GM12875 (cell line): ENCODE measurements around the gene KDM5C.

Experiments
- H3K4me3 ChIP-seq: one replicate; pipeline ENCODE4 v1.5.1; 2011; ENCODE audit warnings: low read depth, low read length, control low read depth
- TF ChIP-seq, protein P1 (sequence below): IDR thresholded peaks from 2 replicates; pipeline ENCODE4 v1.5.1; 2011; ENCODE audit warnings: low read depth, mild to moderate bottlenecking, control low read depth, inconsistent platforms, low read length, moderate library complexity, borderline replicate concordance; ENCODE audit not compliant: insufficient read depth

The KDM5C gene

DNA sequence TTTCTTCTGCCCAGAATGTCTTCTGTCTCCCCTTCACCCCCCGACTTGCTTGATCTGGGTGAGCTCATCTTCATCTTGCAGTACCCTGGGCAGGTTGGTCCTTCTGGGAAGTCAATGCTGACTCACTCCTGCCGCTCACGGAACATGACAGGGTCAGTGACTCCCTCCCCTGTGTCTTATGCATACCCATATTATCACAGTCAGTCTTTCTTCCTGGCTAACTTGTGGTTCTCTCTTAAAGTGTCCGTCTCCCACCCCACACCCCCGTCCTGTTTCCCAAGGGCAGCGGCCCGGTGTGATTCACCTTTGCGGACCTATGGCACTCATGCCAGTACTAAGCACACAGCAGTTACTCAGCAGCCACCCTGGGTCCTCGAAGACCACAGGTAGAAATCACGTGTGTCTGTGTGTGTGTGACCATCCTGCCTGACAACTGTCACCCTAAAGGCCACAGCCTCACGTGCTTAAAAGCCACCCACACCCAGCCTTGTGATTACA lies 38.6 kb upstream of the KDM5C start:
- TF ChIP-seq, protein P1, sequence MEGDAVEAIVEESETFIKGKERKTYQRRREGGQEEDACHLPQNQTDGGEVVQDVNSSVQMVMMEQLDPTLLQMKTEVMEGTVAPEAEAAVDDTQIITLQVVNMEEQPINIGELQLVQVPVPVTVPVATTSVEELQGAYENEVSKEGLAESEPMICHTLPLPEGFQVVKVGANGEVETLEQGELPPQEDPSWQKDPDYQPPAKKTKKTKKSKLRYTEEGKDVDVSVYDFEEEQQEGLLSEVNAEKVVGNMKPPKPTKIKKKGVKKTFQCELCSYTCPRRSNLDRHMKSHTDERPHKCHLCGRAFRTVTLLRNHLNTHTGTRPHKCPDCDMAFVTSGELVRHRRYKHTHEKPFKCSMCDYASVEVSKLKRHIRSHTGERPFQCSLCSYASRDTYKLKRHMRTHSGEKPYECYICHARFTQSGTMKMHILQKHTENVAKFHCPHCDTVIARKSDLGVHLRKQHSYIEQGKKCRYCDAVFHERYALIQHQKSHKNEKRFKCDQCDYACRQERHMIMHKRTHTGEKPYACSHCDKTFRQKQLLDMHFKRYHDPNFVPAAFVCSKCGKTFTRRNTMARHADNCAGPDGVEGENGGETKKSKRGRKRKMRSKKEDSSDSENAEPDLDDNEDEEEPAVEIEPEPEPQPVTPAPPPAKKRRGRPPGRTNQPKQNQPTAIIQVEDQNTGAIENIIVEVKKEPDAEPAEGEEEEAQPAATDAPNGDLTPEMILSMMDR, result no peak

GRCh38 chrX:53262918-53263394 lies 37.9 kb upstream of the KDM5C start:
- H3K4me3 ChIP-seq, result no peak overlapping the region
- TF ChIP-seq, protein P1, result no peak

More for the DNA sequence above, 38.6 kb upstream of the KDM5C start:
- H3K4me3 ChIP-seq, result no peak overlapping the region

DNA sequence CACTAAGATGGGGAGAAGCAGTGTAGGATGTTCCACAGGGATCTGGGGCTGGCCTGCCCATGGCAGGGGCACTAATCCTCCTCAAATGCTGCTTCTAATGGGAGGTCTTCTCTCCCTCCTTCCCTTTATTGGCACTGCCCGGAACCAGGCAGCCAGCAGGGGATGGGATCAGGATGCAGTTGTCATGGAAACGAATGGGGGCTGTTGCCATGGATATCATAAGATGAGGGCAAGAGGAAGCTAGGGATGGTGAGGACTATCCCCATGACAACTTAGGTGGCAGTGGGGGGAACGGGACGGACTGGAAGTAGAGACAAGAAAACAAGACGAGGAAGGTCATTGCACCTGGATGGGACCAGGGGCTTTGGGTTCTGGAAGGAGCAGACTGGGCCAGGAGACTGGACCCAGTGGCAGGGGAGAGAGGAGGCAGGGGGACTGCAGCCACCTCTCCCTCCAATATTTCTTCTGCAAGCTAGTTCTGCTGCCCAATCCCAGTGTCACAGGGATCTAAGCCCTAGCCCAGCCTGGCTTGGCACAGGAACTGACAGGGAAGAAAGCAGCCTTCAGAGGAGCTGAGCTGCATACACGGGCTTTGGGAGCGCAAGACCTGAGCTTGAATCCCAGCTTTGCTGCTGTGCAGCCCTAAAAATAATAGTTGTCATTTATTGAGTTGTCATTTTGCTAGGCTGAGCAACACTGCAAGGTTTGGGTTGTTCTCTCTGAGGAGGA lies 37.3 kb upstream of the KDM5C start:
- H3K4me3 ChIP-seq, result no peak overlapping the region
- TF ChIP-seq, protein P1, result no peak

DNA sequence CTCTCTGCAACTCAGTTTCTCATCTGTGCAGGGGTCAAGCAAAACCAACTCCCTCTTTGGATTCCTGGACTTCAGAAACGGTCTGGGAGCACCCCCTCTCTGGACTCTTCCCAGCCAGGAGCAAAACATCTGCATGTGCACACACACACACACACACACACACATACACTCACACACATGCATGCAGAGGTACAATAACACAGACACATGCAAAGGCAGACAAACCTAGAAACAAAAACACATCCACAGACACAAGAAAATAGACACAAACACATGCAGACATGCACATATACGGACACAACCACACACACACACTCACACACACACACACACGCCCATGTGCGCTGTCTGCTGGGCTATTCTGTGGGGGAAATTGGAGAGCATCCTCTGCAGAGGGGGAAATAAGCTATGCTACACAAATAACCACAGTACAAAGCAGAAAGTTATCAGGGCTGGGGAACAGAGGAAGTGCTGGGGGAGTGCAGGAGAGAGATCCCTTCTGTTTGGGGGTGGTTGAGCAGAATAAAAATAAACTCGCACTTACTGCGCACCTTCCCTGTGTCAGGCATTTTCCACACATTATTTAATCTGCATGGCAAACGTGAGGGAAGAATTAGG lies 36.5 kb upstream of the KDM5C start:
- H3K4me3 ChIP-seq, result no peak overlapping the region
- TF ChIP-seq, protein P1, result no peak

GRCh38 chrX:53260836-53261235 lies 35.8 kb upstream of the KDM5C start:
- TF ChIP-seq, protein P1, result no peak
- no peak overlapping the region for H3K4me3 ChIP-seq

DNA sequence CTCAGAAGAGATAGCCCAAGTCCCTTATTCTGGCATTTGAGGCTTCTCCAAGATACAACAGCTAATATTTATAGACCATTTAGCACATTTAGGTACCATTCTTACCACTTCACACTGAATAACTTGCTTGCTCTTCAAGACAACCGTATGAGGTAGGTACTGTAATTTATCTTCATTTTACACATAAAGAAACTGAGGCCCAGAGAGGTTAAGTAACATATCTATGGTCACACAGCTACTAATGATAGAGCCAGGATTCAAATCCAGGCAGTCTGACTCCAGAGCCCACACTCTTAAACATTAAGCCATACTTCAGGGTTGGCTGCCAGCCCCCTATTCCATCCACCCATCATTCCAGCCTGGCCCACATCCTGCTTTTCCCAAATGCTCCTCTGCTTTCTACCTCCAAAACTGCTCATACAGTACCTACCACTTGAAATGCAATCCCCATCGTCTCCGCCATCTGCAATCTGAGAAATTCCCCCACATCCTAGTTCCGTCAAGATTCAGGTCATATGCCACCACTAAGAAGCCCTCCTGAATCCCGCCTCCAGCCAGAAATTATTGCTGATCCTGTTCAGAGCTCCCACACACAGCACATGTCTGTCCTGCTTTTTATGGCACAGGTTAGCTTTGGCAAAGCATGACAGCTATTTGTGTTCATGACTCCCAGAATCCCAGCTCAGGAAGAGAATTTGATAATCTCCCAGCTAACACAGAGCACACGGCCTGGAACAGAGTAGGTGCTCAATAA lies 32.8 kb upstream of the KDM5C start:
- no peak overlapping the region for H3K4me3 ChIP-seq
- TF ChIP-seq, protein P1, result no peak
